Measurements from ENCODE around the gene NR1I2.

DNA sequence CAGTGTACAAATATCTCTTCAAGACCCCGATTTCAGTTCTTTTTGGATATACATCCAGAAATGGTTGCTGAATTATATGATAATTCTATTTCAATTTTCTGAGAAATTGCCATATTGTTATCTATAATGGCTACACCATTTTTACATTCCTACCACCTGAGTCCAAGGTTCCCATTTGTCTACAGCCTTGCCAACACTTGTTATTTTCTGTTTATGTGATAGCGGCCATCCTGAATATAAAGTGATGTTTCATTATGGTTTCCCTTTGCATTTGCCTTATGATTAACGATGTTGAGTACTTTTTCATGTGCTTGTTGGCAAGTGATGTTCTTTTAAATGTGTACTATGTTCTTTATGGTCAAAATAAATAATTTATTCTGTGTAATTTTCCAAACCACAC lies 8.5 kb downstream of the NR1I2 start:
- TF ChIP-seq, protein P1, sequence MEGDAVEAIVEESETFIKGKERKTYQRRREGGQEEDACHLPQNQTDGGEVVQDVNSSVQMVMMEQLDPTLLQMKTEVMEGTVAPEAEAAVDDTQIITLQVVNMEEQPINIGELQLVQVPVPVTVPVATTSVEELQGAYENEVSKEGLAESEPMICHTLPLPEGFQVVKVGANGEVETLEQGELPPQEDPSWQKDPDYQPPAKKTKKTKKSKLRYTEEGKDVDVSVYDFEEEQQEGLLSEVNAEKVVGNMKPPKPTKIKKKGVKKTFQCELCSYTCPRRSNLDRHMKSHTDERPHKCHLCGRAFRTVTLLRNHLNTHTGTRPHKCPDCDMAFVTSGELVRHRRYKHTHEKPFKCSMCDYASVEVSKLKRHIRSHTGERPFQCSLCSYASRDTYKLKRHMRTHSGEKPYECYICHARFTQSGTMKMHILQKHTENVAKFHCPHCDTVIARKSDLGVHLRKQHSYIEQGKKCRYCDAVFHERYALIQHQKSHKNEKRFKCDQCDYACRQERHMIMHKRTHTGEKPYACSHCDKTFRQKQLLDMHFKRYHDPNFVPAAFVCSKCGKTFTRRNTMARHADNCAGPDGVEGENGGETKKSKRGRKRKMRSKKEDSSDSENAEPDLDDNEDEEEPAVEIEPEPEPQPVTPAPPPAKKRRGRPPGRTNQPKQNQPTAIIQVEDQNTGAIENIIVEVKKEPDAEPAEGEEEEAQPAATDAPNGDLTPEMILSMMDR (IDR thresholded peaks at IDR 0.05; ENCODE audit: low read depth, low read length, missing input control) = no peak
- TF ChIP-seq HNF4A (conservative IDR thresholded peaks at IDR 0.05) (no peak), TAF1 (conservative IDR thresholded peaks at IDR 0.05) (no peak)
- TF ChIP-seq, protein P2, sequence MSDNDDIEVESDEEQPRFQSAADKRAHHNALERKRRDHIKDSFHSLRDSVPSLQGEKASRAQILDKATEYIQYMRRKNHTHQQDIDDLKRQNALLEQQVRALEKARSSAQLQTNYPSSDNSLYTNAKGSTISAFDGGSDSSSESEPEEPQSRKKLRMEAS (IDR thresholded peaks at IDR 0.05) = no peak

Data from liver (tissue), 3 donors.